GM18858 (cell line): ENCODE measurements around the gene HMGXB3.

Experiments used
- ATAC-seq: cut with Tn5 transposase; IDR thresholded peaks from one replicate; pipeline ENCODE4 v1.9.1; 2021; ENCODE audit not compliant: unreplicated experiment

Gene HMGXB3

GRCh38 chr5:150000256-150000989 lies at the start of gene HMGXB3, which contains the start of gene TIGD6:
Gene HMGXB3 (plus strand): TSS chr5:150000739. CDS start chr5:150004853, 4,114 bp downstream.
Gene TIGD6 (minus strand): TSS chr5:150000654. CDS start chr5:149996348, 4,306 bp downstream.
- ATAC-seq = peak; percentile 78

- ATAC-seq = no peak
Observed at GRCh38 chr5:149951138-149951749, 49.3 kb upstream of the HMGXB3 start.

GRCh38 chr5:149953436-149954121 lies 47.0 kb upstream of the HMGXB3 start:
- no peak for ATAC-seq

GRCh38 chr5:149954798-149955197 lies 45.7 kb upstream of the HMGXB3 start:
- ATAC-seq = no peak

- no peak for ATAC-seq
Observed at GRCh38 chr5:149956685-149957084, 43.9 kb upstream of the HMGXB3 start.

- ATAC-seq = no peak
Observed at GRCh38 chr5:149957855-149958254, 42.7 kb upstream of the HMGXB3 start.

- no peak for ATAC-seq
Observed at GRCh38 chr5:149959406-149960236, 40.9 kb upstream of the HMGXB3 start.

- peak; percentile 97 for ATAC-seq
Observed at GRCh38 chr5:149960272-149961185, 40.0 kb upstream of the HMGXB3 start, which contains the start of gene SLC26A2. Gene SLC26A2 (plus strand): TSS chr5:149960758. CDS start chr5:149977653, 16,895 bp downstream.

GRCh38 chr5:149961186-149961685 lies 39.3 kb upstream of the HMGXB3 start:
- ATAC-seq = no peak

GRCh38 chr5:149961957-149962409 lies 38.6 kb upstream of the HMGXB3 start:
- no peak for ATAC-seq

- no peak for ATAC-seq
Observed at GRCh38 chr5:149962601-149963300, 37.8 kb upstream of the HMGXB3 start.

- ATAC-seq = no peak
Observed at GRCh38 chr5:149963729-149964128, 36.8 kb upstream of the HMGXB3 start.

- ATAC-seq = no peak
Observed at GRCh38 chr5:149966946-149967345, 33.6 kb upstream of the HMGXB3 start.

- ATAC-seq = no peak
Observed at GRCh38 chr5:149969181-149969930, 31.2 kb upstream of the HMGXB3 start.

GRCh38 chr5:149975409-149975808 lies 25.1 kb upstream of the HMGXB3 start:
- ATAC-seq = no peak

GRCh38 chr5:149979896-149980295 lies 20.6 kb upstream of the HMGXB3 start:
- no peak for ATAC-seq

GRCh38 chr5:149981206-149981605 lies 19.3 kb upstream of the HMGXB3 start:
- no peak for ATAC-seq

GRCh38 chr5:149982505-149982904 lies 18.0 kb upstream of the HMGXB3 start:
- ATAC-seq = no peak
